ENCODE results near the gene TMPRSS7. TPM values are rescaled to one million over a fixed set of nuclear protein-coding genes. Genes with fewer than 3 reads are reported as not detected.

The TMPRSS7 gene
- total and polyA plus RNA-seq, 2 donors from 2014 or later, result not detected

- Histone ChIP-seq H3K27me3 (ENCODE audit: control insufficient read depth, insufficient read depth, low read length) (no peaks in the 10 kb centered on the region), H3K36me3 (ENCODE audit: control insufficient read depth in 2 of 3, insufficient read depth in 3 of 3, low read length in 3 of 3) (no peaks in the 10 kb centered on the region), H3K9ac (ENCODE audit: low read length in 3 of 3) (no peak overlapping the region), H3K4me3 (ENCODE audit: low read length in 3 of 3) (no peak overlapping the region), H3K27ac (ENCODE audit: low read depth in 2 of 2, low read length in 2 of 2) (no peak overlapping the region), H3K9me3 (ENCODE audit: control insufficient read depth in 2 of 3, insufficient read depth in 1 of 3, low read length in 3 of 3) (no peaks in the 10 kb centered on the region), H3K4me1 (ENCODE audit: control insufficient read depth in 2 of 3, insufficient read depth in 2 of 3, low read depth in 1 of 3, low read length in 3 of 3) (peaks cover 0 to 7% (median 2%) of the 10 kb centered on the region in 3 donors)
- intact Hi-C loops (cut with DNase I), result no loop called here
- DNase-seq, result no peak
- TF ChIP-seq, protein P1, sequence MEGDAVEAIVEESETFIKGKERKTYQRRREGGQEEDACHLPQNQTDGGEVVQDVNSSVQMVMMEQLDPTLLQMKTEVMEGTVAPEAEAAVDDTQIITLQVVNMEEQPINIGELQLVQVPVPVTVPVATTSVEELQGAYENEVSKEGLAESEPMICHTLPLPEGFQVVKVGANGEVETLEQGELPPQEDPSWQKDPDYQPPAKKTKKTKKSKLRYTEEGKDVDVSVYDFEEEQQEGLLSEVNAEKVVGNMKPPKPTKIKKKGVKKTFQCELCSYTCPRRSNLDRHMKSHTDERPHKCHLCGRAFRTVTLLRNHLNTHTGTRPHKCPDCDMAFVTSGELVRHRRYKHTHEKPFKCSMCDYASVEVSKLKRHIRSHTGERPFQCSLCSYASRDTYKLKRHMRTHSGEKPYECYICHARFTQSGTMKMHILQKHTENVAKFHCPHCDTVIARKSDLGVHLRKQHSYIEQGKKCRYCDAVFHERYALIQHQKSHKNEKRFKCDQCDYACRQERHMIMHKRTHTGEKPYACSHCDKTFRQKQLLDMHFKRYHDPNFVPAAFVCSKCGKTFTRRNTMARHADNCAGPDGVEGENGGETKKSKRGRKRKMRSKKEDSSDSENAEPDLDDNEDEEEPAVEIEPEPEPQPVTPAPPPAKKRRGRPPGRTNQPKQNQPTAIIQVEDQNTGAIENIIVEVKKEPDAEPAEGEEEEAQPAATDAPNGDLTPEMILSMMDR (IDR thresholded peaks at IDR 0.05; ENCODE audit: borderline replicate concordance, extremely low read depth, insufficient read depth), result no peak
- FAIRE-seq, result no peak
Measured at GRCh38 chr3:112121577-112122547, 87.3 kb downstream of the TMPRSS7 start.

GRCh38 chr3:112122870-112123269 is 88.3 kb downstream of the TMPRSS7 start:
- Histone ChIP-seq H3K9ac (ENCODE audit: low read length in 3 of 3) (no peak overlapping the region), H3K9me3 (ENCODE audit: control insufficient read depth in 2 of 3, insufficient read depth in 1 of 3, low read length in 3 of 3) (no peaks in the 10 kb centered on the region), H3K27ac (ENCODE audit: low read depth in 2 of 2, low read length in 2 of 2) (no peak overlapping the region), H3K4me1 (ENCODE audit: control insufficient read depth in 2 of 3, insufficient read depth in 2 of 3, low read depth in 1 of 3, low read length in 3 of 3) (peaks cover 0 to 5% (median 2%) of the 10 kb centered on the region in 3 donors), H3K4me3 (ENCODE audit: low read length in 3 of 3) (no peak overlapping the region), H3K27me3 (ENCODE audit: control insufficient read depth, insufficient read depth, low read length) (no peaks in the 10 kb centered on the region), H3K36me3 (ENCODE audit: control insufficient read depth in 2 of 3, insufficient read depth in 3 of 3, low read length in 3 of 3) (no peaks in the 10 kb centered on the region)
- DNase-seq (no peak), FAIRE-seq (no peak)
- TF ChIP-seq, protein P1 (IDR thresholded peaks at IDR 0.05; ENCODE audit: borderline replicate concordance, extremely low read depth, insufficient read depth), result no peak
- intact Hi-C loops (cut with DNase I), result no loop called here

GRCh38 chr3:112123548-112123947 is 89.0 kb downstream of the TMPRSS7 start:
- Histone ChIP-seq H3K27ac (ENCODE audit: low read depth in 2 of 2, low read length in 2 of 2) (no peak overlapping the region), H3K27me3 (ENCODE audit: control insufficient read depth, insufficient read depth, low read length) (no peaks in the 10 kb centered on the region), H3K9me3 (ENCODE audit: control insufficient read depth in 2 of 3, insufficient read depth in 1 of 3, low read length in 3 of 3) (no peaks in the 10 kb centered on the region), H3K4me3 (ENCODE audit: low read length in 3 of 3) (no peak overlapping the region), H3K9ac (ENCODE audit: low read length in 3 of 3) (no peak overlapping the region), H3K4me1 (ENCODE audit: control insufficient read depth in 2 of 3, insufficient read depth in 2 of 3, low read depth in 1 of 3, low read length in 3 of 3) (peaks cover 0 to 5% (median 2%) of the 10 kb centered on the region in 3 donors), H3K36me3 (ENCODE audit: control insufficient read depth in 2 of 3, insufficient read depth in 3 of 3, low read length in 3 of 3) (no peaks in the 10 kb centered on the region)
- FAIRE-seq (no peak), DNase-seq (no peak)
- intact Hi-C loops (cut with DNase I), result no loop called here
- TF ChIP-seq, protein P1 (IDR thresholded peaks at IDR 0.05; ENCODE audit: borderline replicate concordance, extremely low read depth, insufficient read depth), result no peak

Measured in kidney (tissue), 14 donors.